ENCODE results near the gene RNASE1. TPM values are rescaled to one million over a fixed set of nuclear protein-coding genes. Genes with fewer than 3 reads are reported as not detected.

RNASE1 gene
- polyA plus RNA-seq, 1 donor (not counting 4 experiments of a cell fraction or from before 2014, with no cell fraction given), result 0.09 TPM

DNA sequence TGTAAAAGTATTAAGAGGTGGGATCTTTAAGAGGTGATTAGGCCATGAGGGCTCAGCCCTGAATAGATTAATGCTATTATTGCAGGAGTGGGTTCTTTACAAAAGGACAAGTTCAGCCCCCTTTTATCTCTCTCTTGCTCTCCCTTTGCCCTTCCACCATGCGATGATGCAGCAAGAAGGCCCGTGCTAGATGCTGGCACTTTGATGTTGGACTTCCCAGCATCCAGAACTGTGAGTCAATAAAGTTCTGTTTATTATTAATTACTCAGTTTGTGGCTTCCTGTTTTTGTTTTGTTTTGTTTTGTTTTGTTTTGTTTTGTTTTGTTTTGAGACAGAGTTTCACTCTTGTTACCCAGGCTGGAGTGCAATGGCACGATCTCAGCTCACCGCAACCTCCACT, 10.1 kb downstream of the RNASE1 start:
- Histone ChIP-seq H3K36me3 (ENCODE audit: control insufficient read depth in 2 of 2, extremely low read depth in 1 of 2, insufficient read depth in 2 of 2, low read length in 2 of 2) (no peaks in the 10 kb centered on the region), H3K4me3 (ENCODE audit: control insufficient read depth in 2 of 3, extremely low read depth in 1 of 3, insufficient read depth in 2 of 3, low read depth in 1 of 3, low read length in 3 of 3) (no peak overlapping the region), H2AFZ (ENCODE audit: control insufficient read depth, low read length) (no peak overlapping the region), H3K9ac (ENCODE audit: control insufficient read depth, extremely low read depth, insufficient read depth, low read length) (no peak overlapping the region), H3K9me3 (ENCODE audit: control insufficient read depth, low read depth, low read length) (no peaks in the 10 kb centered on the region), H3K27ac (ENCODE audit: control insufficient read depth, insufficient read depth, low read length) (no peak overlapping the region), H3K4me1 (ENCODE audit: control insufficient read depth, extremely low read depth, insufficient read depth, low read length) (no peaks in the 10 kb centered on the region), H3K79me2 (ENCODE audit: control insufficient read depth, insufficient read depth, low read length) (no peaks in the 10 kb centered on the region), H3K4me2 (ENCODE audit: control insufficient read depth, extremely low read depth, insufficient read depth, low read depth, low read length) (no peak overlapping the region), H3K9me1 (ENCODE audit: control insufficient read depth, extremely low read depth, insufficient read depth, low read length) (no peaks in the 10 kb centered on the region), H3K27me3 (ENCODE audit: control insufficient read depth, extremely low read depth, insufficient read depth, low read length) (no peaks in the 10 kb centered on the region), H4K20me1 (ENCODE audit: control insufficient read depth, extremely low read depth, insufficient read depth, low read length) (no peaks in the 10 kb centered on the region)
- no peak for FAIRE-seq
- no peak for TF ChIP-seq EZH2 (IDR thresholded peaks at IDR 0.05; ENCODE audit: low read length)
- TF ChIP-seq, protein P1, sequence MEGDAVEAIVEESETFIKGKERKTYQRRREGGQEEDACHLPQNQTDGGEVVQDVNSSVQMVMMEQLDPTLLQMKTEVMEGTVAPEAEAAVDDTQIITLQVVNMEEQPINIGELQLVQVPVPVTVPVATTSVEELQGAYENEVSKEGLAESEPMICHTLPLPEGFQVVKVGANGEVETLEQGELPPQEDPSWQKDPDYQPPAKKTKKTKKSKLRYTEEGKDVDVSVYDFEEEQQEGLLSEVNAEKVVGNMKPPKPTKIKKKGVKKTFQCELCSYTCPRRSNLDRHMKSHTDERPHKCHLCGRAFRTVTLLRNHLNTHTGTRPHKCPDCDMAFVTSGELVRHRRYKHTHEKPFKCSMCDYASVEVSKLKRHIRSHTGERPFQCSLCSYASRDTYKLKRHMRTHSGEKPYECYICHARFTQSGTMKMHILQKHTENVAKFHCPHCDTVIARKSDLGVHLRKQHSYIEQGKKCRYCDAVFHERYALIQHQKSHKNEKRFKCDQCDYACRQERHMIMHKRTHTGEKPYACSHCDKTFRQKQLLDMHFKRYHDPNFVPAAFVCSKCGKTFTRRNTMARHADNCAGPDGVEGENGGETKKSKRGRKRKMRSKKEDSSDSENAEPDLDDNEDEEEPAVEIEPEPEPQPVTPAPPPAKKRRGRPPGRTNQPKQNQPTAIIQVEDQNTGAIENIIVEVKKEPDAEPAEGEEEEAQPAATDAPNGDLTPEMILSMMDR (optimal IDR thresholded peaks at IDR 0.05 in 1 of 3, IDR thresholded peaks at IDR 0.05 in 1 of 3, conservative IDR thresholded peaks at IDR 0.05 in 1 of 3; ENCODE audit: extremely low read depth in 1 of 3, insufficient read depth in 2 of 3, low read length in 3 of 3), result no peak
- no peak for DNase-seq (ENCODE audit: low read depth, low spot score)
- dilution Hi-C loops (cut with MboI; ENCODE audit: extremely low pct_ligation_motif_present, low sequenced_read_pairs), result no loop called here

DNA sequence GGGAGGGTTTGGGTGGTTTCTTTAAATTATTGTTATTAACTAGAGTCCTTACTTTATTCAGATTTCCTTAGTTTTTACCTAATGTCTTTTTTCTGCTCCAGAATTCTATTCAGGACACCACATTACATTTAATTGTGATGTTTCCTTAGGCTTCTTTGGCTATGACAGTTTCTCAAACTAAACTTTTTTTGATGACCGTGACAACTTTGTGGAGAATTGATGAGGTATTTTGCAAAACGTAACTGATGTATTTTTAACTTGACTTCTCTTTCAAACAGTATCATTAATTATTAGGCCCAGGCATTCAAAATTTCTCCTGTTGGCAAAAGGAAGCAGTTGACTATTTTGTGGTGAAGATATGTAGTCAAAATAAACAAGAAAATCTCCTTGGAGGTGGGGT, 11.0 kb downstream of the RNASE1 start:
- H3K4me1 ChIP-seq (ENCODE audit: control insufficient read depth, extremely low read depth, insufficient read depth, low read length), result no peaks in the 10 kb centered on the region
- H3K4me2 ChIP-seq (ENCODE audit: control insufficient read depth, extremely low read depth, insufficient read depth, low read depth, low read length), result no peak overlapping the region
- TF ChIP-seq, protein P1 (optimal IDR thresholded peaks at IDR 0.05 in 1 of 3, IDR thresholded peaks at IDR 0.05 in 1 of 3, conservative IDR thresholded peaks at IDR 0.05 in 1 of 3; ENCODE audit: extremely low read depth in 1 of 3, insufficient read depth in 2 of 3, low read length in 3 of 3), result no peak
- TF ChIP-seq EZH2 (IDR thresholded peaks at IDR 0.05; ENCODE audit: low read length), result no peak
- H3K27me3 ChIP-seq (ENCODE audit: control insufficient read depth, extremely low read depth, insufficient read depth, low read length), result no peaks in the 10 kb centered on the region
- DNase-seq (ENCODE audit: low read depth, low spot score), result no peak
- dilution Hi-C loops (cut with MboI; ENCODE audit: extremely low pct_ligation_motif_present, low sequenced_read_pairs), result no loop called here
- H3K4me3 ChIP-seq (ENCODE audit: control insufficient read depth in 2 of 3, extremely low read depth in 1 of 3, insufficient read depth in 2 of 3, low read depth in 1 of 3, low read length in 3 of 3), result no peak overlapping the region
- no peak overlapping the region for H3K27ac ChIP-seq (ENCODE audit: control insufficient read depth, insufficient read depth, low read length)
- no peak overlapping the region for H3K9ac ChIP-seq (ENCODE audit: control insufficient read depth, extremely low read depth, insufficient read depth, low read length)
- no peaks in the 10 kb centered on the region for H3K9me3 ChIP-seq (ENCODE audit: control insufficient read depth, low read depth, low read length)
- no peak overlapping the region for H2AFZ ChIP-seq (ENCODE audit: control insufficient read depth, low read length)
- no peaks in the 10 kb centered on the region for H3K9me1 ChIP-seq (ENCODE audit: control insufficient read depth, extremely low read depth, insufficient read depth, low read length)
- H4K20me1 ChIP-seq (ENCODE audit: control insufficient read depth, extremely low read depth, insufficient read depth, low read length), result no peaks in the 10 kb centered on the region
- no peaks in the 10 kb centered on the region for H3K36me3 ChIP-seq (ENCODE audit: control insufficient read depth in 2 of 2, extremely low read depth in 1 of 2, insufficient read depth in 2 of 2, low read length in 2 of 2)
- no peaks in the 10 kb centered on the region for H3K79me2 ChIP-seq (ENCODE audit: control insufficient read depth, insufficient read depth, low read length)
- FAIRE-seq, result no peak
